TTC549 (cell line): Measurements from ENCODE around the gene FBXO21.
A peak's percentile ranks its signal among the peaks of the same experiment; 100 is the strongest.
"Not testable (repeated sequence)": the region's sequence is repeated elsewhere in the genome, so short reads cannot be mapped to it uniquely, and the experiment has no call there.

Experiments
- FAIRE-seq: peaks from 2 replicates; lab custom pipeline; 2012; peaks lifted over from hg19 to GRCh38; lab: Jason Lieb, UNC

Gene FBXO21, protein sequence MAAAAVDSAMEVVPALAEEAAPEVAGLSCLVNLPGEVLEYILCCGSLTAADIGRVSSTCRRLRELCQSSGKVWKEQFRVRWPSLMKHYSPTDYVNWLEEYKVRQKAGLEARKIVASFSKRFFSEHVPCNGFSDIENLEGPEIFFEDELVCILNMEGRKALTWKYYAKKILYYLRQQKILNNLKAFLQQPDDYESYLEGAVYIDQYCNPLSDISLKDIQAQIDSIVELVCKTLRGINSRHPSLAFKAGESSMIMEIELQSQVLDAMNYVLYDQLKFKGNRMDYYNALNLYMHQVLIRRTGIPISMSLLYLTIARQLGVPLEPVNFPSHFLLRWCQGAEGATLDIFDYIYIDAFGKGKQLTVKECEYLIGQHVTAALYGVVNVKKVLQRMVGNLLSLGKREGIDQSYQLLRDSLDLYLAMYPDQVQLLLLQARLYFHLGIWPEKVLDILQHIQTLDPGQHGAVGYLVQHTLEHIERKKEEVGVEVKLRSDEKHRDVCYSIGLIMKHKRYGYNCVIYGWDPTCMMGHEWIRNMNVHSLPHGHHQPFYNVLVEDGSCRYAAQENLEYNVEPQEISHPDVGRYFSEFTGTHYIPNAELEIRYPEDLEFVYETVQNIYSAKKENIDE

DNA sequence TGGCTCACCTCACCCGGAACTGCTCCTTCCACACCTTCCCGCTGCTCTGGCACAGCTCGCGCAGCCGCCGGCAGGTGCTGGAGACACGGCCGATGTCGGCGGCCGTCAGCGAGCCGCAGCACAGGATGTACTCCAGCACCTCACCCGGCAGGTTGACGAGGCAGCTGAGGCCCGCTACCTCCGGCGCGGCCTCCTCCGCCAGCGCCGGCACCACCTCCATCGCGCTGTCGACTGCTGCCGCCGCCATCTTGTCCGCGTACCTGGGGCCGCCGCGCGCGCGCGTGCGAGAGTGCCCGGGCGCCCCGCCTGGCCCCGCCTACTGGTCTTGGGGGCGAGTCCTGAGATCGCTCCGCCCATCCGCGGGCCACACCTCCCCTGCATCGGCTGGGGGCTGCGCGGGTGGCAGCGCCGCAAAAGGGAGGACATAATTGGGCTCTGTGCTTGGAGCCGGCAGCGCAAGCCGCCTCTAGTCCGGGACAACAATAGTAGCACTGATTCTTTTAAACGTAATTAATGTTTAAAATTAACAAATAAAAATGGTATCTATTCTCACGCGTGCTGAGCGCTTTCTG lies at the start of gene FBXO21:
FBXO21 (minus strand) TSS at position 261 of the 572 bp plus-strand sequence; CDS start at position 247, 14 bp downstream.
- FAIRE-seq: no peak

DNA sequence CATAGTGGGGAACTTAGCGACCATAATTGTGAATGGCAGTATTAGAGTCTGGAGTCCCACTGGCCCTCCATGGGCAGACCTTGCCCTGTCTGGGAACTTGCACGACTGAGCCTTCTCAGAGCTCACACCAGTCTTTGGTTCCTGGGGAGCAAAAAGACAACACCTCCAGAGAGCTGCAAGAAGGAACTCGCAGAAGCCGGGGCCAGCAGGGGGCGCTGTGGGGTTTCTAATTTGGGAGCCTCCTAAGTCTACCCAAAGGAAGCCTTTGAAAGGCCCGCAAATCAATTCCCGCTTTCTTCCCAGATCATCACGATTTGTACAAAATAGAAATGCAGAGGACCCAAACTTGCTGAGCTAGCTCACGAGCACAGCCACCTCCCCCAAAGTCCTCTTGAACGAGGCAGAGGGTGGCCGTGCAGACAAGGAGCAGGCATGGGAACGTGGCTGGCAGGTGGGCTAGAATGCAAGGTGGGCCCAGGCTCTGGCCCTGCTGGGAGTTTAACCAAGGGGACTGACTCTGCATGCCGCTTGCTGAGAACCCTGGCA lies 46.3 kb upstream of the FBXO21 start:
- no peak for FAIRE-seq

DNA sequence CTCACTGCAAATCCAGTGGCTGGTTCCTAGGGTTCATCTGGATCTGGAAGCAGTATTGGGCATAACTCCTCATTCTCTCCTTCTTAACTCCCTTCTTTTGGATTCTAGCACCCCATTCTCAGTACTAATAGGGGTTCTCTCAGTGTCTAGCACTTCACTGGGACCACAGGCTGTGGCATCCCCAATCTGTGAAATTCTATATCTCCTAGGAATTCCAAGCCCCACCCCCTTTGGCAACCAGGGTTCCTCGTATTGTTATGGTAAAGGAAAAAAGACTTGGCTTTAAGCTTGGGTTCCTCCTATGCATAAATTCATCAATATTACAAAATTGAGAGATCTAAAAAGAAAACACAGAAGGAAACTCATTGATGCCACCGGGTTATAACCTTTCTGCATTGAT lies 45.0 kb upstream of the FBXO21 start:
- no peak for FAIRE-seq

DNA sequence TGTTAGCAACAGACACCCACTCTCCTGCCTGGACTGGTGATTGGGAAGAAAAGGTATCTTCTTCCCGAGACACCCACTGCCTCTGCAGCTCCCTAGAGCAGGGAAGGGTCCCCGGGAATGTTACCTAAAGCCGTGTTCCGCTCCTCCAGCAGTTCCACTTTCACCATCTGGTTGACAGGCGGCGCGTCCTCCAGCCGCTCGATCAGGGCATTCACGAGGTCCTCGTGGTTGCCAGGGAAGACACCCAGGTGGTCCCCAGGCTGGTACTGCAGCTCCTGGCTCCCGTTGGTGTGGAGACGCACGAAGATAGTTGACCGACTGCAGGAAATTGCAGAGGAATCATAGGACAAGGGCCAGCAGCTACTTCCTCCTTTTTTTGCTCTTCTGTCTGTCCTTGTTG lies 44.2 kb upstream of the FBXO21 start:
- no peak for FAIRE-seq

GRCh38 chr12:117231750-117232149 lies 41.5 kb upstream of the FBXO21 start:
- FAIRE-seq: no peak

DNA sequence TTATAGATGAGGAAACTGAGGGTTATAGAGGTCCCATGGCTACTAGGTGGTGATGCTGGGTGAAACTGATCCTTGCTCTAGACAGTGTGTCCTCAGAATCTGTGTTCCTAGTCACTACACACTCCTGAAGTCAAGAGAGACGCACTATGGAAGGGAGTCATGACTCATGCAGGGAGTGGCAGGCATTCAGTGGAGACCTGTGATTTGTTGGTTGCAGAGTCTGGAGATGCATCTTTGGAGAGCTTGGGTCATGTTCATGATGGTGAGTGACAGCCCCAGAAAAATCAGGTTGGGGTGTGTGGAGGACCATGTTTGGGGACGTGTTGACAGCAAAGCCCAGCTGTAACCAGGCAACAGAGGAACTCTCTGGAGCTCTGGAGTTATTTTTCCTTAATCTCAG lies 38.0 kb upstream of the FBXO21 start:
- FAIRE-seq: no peak

DNA sequence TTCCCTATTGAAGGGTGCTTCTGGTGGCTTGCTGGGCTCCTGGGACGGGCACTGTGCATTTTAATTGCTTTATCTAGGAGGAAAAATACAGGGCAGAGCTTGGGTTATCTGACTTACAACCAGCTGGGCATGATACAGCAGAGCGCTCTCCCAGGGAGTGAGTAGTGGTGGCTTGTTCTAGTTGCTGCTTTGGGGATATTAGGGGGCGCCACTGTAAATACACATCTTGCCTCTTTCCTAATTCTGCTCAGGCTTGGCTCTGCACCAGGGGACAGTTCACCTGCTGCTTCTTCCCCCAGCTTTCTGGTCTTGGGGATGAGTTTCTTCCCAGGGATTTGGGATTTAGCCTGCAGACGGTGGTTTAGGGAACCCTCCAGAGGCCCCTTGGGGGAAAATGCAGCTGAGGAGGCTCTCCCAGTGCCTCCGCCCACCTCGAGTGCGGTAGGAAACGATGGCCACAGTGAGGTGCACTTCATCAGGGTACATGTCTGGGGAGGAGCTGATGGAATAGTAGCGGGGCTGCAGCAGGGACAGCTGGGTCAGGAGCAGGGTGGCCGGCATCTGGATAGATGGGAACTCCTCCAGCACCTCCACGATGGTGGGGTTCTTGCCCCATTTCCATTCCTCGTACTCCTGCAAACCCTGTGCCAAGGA lies 36.9 kb upstream of the FBXO21 start:
- no peak for FAIRE-seq

DNA sequence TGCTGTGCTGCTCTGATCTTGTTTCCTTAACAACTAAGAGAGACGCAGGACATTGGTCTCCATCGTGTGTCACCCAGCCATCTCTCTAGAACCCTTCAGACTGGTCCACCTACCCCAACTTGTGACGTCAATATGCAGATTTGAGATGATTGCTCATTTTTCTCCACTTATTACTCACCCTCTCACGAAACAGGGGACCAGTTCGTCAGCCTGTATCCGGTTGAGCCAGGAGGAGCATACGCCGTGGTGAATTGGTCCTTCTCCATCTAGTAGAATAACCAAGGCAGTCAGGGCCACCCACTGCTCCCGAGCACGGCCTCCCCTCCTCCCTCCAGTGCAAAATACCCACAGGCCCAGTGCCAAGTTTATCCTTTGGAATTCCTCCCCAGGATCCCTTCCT lies 36.2 kb upstream of the FBXO21 start:
- FAIRE-seq: no peak

GRCh38 chr12:117225179-117225578 lies 34.9 kb upstream of the FBXO21 start:
- no peak for FAIRE-seq

- FAIRE-seq: not testable (repeated sequence)
Measured at GRCh38 chr12:117220947-117221346, 30.7 kb upstream of the FBXO21 start.

GRCh38 chr12:117218149-117218548 lies 27.9 kb upstream of the FBXO21 start:
- no peak for FAIRE-seq

DNA sequence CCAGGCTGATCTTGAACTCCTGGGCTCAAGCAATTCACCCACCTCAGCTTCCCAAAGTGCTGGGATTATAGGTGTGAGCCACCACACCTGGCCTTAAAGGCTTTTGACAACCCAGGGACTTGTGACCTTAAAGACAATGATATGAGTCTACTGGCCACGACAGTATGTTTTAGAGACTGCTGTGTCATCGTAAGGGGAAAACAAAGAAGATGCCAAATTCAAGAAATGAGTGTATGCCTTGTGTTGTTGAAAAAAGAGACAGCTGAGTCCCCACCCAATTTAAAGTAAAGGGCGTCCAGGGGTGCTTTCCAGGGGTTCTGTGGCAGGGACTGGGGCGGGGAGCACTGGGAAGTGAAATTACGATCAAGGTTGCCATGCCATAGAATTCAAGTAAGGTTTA lies 26.4 kb upstream of the FBXO21 start:
- no peak for FAIRE-seq

- FAIRE-seq: no peak
Measured at GRCh38 chr12:117214797-117215196, 24.5 kb upstream of the FBXO21 start.

DNA sequence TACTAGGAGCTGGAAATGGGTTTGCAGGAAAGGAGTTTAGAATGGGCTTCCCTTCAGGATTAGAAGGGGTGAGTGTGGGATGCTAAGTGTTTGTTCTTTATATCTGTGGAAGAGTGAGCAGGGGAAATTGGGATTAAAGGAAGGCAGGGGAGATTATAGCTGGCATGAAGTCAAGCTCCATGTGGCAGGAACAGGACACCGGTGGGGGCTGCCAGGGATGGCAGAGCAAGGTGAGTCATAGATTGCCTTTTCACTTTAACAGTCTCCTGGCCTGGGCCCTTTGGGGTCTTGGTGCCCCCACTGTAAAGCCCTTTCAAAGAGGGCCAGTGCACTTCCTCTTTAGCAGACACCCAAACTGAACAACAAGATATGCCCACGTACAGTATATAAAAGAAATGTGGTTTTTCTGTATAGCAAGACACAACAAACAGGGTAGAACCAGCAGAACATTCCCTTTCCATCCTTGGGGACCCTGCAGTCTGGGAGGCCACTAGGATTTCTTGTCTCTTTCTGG lies 23.1 kb upstream of the FBXO21 start:
- no peak for FAIRE-seq

- peak; percentile 68 for FAIRE-seq
Measured at GRCh38 chr12:117212563-117213190, 22.4 kb upstream of the FBXO21 start.

GRCh38 chr12:117210266-117210918 lies 20.1 kb upstream of the FBXO21 start:
- FAIRE-seq: no peak

DNA sequence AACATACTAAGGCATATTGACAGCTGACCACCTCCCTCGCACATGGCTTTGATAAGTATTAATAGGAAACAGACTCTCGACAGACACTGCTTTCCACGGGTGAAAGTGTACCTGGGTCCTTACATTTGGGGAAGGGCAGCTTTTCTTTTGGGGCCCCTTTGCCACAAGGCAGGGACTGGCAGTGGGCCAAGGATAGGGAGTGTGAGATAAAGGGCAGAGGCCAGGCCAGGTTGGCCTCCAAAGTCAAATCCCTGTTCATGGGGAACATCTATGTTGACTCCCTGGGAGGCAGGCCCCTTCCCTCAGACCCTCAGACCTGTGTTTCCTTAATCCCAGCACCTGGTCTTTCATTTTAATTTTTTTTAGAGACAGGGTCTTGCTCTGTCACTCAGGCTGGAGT lies 19.4 kb upstream of the FBXO21 start:
- FAIRE-seq: no peak

GRCh38 chr12:117208811-117209455 lies 18.7 kb upstream of the FBXO21 start:
- FAIRE-seq: no peak

- no peak for FAIRE-seq
Measured at GRCh38 chr12:117208206-117208605, 17.9 kb upstream of the FBXO21 start.

GRCh38 chr12:117207675-117208074 lies 17.4 kb upstream of the FBXO21 start:
- FAIRE-seq: no peak

DNA sequence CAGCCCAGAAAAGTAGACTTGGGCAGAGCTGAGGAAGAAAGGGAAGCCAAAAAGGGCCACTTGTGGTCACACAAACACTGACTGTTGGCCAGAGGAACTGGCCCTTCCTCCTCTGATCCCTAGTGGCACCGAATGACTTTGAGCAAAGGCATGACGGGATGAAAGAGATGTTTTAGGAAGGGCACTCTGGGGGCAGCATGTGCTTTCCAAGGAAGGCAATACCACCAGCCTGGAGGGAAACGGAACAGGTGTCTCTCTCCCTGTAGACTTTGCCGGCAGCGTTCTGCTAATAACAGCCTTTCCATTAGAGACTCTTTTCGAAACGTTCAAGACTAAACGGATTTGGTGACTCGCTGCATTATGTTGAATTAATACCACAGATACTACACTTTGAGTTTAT lies 12.3 kb upstream of the FBXO21 start:
- FAIRE-seq: no peak
